GM21723 (cell line): ENCODE data around the gene SULT1A4.
A peak's percentile ranks its signal among the peaks of the same experiment; 100 is the strongest.
"Not testable (repeated sequence)": the region's sequence is repeated elsewhere in the genome, so short reads cannot be mapped to it uniquely, and the experiment has no call there.

Source experiments
- ATAC-seq: cut with Tn5 transposase; IDR thresholded peaks from one replicate; pipeline ENCODE4 v1.9.1; 2021; ENCODE audit warnings: mild to moderate bottlenecking, moderate library complexity; ENCODE audit not compliant: unreplicated experiment

Gene SULT1A4

DNA sequence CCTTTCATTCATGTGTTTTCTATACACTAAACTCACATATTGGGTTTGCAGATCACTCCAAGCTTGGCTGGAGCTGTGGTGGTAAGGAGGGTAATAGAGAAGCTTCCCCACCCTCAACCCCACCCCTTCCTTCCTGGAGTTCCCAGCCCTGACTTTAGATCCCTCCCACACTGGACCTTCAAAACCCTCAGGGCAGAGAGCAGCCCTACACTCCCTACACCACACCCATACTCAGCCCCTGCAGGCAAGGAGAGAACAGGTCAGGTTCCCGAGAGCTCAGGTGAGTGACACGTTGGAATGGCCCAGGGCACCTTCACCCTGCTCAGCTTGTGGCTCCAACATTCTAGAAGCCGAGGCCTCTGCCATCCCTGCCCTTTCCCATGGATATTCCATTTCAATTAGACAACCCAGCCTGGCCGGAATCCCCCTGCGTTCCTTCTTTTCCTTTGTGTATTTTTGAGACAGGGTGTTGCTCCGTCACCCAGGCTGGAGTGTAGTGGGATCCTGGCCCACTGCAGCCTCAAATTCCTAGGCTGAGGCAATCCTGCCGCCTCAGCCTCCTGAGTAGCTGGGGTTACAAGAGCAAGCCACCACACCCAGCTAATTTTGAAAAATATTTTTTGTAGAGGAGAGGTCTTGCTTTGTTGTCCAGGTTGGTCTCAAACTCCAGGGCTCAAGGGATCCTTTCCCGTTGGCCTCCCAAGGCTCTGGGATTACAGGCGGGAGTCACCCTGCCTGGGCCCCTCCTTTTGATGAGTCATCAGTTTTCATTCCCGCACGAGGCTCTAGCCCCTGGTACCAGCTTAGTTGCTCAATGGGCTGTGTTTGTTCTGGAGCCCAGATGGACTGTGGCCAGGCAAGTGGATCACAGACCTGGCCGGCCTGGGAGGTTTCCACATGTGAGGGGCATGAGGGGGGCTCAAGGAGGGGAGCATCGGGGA is at the start of gene SULT1A4:
SULT1A4 (plus strand) TSS at position 208 of the 941 bp plus-strand sequence. CDS start 1,473 bp downstream, outside the sequence.
- ATAC-seq, result not testable (repeated sequence)

DNA sequence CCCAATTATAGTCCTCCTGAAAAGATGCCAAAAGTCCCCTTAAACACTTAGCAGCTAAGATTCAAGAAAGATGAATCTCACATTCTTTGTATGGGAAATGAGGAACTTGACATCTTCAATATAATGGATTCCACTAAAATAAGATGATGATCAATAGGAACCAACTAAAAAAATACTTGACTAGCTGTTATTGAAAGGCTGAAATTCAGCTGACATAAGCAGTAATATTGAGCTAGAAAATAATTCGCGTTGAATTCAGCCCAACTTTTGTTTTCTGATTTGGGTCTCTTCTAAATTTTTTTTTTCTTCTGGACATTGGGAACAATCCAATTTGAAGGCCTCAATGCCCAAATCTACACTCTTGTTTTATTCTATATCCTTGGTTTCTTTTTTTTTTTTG is 36.1 kb upstream of the SULT1A4 start:
- not testable (repeated sequence) for ATAC-seq

DNA sequence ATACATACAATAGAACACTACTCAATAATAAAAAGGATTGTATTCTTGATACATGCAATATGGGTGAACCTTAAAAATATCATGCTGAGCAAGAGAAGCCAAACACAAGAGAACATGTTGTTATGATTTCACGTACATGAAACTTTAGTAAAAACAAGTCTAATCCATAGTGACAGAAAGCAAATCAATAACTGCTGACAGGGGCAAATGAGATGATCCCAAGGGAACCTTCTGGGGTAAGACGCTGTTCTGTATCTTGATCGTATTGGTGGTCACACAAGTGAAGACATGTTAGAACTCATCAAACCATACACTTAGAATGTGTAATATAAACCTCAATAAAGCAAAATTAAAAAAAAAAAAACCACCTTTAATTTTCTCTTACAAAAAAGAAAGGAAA is 34.3 kb upstream of the SULT1A4 start:
- ATAC-seq, result not testable (repeated sequence)

DNA sequence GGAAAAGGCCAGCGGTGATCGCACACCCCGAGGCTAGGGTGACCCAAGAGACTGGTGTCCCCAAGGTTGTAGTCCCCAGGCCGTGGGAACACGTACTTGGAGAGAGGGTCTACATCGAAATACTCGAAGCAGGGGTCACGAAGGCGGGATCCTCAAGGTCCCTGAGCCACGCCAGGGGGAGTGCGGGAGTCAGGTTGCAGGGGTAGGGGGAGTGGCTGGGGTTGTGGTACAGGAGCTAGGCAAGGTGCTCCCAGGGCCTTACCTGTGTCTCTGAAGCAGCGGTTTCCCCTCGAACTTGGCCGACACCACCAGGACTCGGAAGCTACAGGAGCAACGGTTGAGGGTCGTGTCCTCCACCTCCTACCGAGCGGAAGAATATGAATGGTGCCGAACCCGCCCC is 6.0 kb upstream of the SULT1A4 start:
- ATAC-seq, result peak; percentile 20

DNA sequence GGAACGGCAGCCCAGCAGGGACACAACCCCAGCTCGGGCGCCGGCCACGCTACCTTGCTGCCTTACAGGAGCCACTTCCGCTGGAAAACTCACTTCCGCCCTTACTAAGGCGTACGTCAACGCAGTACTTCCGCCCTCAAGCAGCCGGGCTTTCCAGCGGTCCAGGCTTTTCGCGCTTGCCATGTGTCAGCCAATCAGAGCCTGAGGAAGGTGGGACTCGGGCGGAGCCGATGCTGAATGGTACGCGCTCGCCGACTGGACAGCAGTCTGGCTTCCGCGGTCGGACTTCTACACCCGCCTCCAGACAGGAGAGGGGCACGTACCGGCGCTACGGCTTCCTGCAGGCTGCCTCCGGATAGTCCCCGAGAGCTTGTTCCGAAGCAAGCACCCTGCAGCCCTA is 5.4 kb upstream of the SULT1A4 start, which contains the start of the genes BOLA2 and SLX1B:
BOLA2 (minus strand) TSS at position 83 of the 400 bp plus-strand sequence. CDS start 98 bp downstream, outside the sequence.
SLX1B (plus strand) TSS at position 265 of the 400 bp plus-strand sequence.
- peak; percentile 86 for ATAC-seq

DNA sequence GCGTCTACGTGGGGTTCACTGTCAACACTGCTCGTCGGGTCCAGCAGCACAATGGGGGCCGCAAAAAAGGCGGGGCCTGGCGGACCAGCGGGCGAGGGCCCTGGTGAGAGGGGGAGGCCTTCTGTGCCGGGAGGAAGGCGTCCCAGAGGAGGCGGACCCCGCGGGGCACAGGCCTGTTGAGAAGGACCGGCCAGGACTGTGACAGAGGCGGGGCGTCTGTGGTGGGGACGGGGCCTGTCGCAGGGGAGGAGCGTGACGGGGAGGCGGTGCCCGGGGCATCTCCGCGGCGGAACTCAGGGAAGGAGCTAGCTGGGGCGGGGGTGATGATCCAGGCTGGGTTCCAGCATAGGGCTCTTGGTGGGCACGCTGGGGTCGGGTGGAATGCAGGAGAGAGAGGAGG is 4.9 kb upstream of the SULT1A4 start:
- ATAC-seq, result peak; percentile 58

DNA sequence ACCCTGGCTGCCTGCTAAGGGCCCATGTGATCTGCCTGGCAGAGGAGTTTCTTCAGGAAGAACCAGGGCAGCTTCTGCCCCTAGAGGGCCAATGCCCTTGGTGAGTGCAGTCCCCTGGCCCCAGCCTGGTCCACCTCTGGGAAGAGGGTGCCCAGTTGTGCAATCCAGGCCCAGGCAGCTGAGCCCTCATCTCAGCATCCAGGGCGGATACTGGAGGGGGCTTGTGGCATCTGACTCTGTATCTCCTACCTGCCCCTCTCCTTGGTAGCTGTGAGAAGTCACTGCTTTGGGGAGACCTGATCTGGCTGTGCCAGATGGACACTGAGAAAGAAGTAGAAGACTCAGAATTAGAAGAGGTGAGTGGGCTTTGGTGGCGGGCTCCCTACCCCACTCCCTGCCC is 2.1 kb upstream of the SULT1A4 start:
- not testable (repeated sequence) for ATAC-seq

DNA sequence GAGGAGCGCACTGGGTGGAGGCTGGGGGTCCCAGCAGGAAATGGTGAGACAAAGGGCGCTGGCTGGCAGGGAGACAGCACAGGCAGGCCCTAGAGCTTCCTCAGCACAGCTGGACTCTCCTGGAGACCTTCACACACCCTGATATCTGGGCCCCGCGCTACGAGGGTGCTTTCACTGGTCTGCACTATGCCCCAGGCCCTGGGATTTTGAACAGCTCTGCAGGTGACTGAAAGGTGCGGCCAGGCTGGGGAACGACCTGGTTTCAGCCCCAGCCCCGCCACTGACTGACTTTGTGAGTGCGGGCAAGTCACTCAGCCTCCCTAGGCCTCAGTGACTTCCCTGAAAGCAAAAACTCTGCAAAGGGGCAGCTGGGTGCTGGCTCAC is 926 bp downstream of the SULT1A4 start:
- not testable (repeated sequence) for ATAC-seq

DNA sequence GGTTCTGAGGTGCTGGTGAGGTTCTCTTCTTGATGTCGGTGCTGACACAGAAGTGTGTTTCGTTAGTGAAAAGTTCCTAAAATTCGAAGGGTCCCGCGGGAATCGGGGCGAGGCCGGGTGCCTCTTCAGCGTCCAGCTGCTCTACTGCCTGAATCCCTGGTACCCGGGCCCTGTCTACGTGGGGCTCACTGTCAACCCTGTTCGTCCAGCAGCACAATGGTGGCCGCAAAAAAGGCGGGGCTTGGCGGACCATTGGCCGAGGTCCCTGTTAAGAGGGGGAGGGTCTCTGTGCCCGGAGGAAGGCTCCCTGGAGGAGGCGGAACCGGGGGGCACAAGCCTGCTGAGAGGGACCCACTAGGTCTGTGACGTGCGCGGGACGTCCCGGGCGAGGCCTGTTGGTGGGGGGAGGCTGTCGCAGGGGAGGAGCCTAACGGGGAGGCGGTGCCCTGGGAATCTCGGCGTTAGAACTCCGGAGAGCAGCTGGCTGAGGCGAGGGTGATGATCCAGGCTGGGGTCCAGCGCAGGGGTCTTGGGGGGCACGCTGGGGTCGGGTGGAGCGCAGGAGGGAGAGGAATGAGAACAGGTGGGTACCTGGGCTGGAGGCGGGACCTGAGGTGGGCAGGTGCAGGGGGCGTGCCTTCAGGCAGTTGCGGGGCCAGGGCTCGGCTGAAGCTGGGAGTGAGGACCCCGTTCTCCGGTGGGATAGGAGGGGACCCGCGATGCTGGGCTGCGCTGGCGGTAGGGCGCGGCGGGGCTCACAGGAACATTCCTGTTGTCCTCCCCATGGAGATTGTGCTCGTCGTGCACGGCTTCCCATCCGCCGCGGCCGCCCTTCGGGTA is 6.5 kb downstream of the SULT1A4 start:
- ATAC-seq, result not testable (repeated sequence)

DNA sequence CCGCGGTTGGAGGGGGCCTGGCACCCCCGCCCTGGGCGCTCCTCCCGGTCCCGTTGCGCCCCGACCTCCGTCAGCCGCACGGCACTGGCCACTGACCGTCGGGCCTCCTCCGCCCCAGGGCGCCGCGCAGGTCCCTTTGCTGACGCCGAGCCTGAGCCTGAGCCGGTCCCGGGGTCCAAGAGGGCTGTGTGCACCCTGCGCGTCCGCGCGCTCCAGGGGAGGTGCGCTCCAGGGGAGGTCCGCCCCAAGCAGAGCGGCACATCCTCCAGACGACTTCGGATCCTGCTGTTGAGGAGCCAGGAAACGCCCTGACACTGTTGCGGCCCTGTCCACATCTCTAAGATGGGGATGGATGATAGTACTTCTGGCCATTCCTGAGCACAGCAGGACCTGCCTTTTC is 7.2 kb downstream of the SULT1A4 start:
- not testable (repeated sequence) for ATAC-seq

DNA sequence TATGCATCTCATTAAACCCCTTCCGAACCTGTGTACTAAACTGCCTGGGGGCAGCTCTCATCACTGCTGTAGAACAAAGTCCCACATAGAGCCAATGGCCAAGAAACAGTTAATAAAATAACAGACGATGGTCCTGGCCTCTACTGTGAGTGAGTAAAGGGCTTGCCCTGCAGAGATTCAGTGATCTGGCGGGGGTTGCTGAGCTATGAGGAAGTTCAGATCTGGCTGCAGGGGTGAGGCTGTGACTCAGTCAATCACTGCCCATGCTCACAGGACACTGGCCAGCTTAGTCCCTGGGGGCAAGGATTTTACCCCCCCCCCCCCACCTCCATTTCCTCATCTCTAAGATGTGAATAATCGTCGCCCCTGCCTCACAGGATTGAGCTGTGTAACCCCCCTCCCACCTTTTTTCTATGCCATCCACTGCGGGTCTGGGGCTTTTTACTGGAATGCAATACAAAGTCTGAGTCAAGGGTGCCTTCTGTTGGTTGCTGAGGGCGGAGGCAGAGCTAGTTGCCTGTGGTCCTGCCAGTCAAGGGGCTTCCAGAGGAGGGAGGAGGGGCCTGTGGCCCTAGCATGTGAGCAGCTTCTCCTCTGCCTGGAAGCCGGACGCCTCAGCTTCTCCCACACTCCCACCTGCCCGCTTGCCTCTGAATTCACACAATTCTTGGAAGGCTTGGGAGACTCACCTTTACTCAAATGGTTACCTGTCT is 8.1 kb downstream of the SULT1A4 start:
- not testable (repeated sequence) for ATAC-seq

DNA sequence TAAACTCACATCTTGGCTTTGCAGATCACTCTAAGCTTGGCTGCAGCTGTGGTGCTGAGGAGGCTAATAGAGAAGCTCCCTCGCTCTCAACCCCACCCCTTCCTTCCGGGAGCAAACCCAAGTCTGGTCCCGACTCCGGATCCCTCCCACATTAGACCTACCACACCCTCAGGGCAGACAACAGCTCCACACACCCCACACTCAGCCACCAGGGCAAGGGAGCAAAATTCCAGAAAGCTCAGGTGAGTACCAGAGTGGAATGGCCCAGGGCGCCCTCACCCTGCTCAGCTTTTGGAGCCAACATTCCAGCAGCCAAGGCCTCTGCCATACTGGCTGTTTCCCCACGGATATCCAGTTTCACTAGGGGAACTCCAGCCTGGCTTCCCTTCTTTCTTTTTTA is 9.9 kb downstream of the SULT1A4 start:
- not testable (repeated sequence) for ATAC-seq

DNA sequence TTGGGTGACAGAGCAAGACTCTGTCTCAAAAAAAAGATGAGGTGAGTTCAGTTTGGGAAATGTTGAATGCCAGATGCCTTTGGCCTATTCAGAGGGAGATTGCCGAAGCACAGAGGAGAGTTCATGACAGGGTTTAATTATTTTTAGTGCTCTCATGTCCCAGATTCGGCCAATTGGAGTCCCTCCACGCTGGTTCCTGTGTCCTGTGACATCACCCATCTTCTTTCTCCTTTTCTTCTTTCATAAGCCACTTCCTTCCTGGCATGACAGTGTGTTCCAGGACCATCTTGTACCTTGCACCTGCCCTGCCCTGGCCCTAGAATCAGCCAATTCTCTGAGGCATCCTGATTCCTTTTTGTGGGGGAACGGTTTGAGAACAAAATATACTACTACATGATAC is 12.4 kb downstream of the SULT1A4 start:
- ATAC-seq, result not testable (repeated sequence)

DNA sequence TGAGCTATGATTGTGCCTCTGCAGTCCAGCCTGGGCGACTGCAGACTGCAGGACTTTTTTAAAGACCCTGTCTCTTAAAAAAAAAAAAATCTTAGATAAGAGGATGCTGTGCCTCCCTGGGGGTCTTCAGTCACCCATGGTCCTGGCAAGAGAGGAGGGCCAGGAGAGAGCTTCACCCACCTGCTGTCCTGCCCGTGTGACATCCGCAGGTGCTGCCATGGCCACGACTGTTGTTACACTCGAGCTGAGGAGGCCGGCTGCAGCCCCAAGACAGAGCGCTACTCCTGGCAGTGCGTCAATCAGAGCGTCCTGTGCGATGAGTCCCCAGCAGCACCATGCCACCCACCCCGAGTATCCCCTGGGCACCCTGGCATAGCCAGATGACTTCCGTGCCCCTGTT is 22.6 kb downstream of the SULT1A4 start:
- ATAC-seq, result not testable (repeated sequence)

DNA sequence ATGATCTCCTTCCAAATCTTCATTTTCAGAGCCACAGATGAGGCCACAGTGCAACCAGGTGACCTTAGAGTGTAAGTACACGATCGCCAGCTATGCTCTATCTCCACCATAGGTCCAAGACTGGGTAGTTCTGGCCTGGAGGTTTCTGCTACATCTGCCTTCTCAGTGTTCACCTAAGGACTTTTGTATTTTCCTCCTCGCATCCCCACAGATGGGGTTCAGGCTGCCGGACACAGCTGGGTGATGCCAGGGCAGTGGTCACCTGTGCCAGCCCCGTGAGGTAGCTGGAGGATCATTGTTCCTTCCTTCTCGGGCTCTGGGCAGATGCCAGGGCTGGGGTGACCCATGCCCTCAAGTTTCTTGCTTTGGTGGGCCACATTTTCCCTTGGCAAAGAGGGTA is 46.6 kb downstream of the SULT1A4 start, which contains the start of gene NPIPB12:
NPIPB12 (minus strand) TSS at position 101 of the 400 bp plus-strand sequence.
- not testable (repeated sequence) for ATAC-seq
